Transverse colon (tissue), 3 donors: ENCODE measurements around the gene RPS6KA3.

Source experiments
- EP300 ChIP-seq: sonication (generic); formaldehyde crosslinking; IDR thresholded peaks from one replicate; pipeline ENCODE4 v1.6.1; 2017; ENCODE audit warnings: antibody characterized with exemption, low read depth
- POLR2A ChIP-seq: fragments of 450-650 bp; IDR thresholded peaks from one replicate; pipeline ENCODE4 v1.6.1; 2016; ENCODE audit warnings: antibody characterized with exemption, mild to moderate bottlenecking, moderate library complexity
- TF ChIP-seq, protein P1 (sequence below), 5 experiments: fragments of 200-600 bp in 3 of 5; fragments of 450-650 bp in 2 of 5; sonication (generic) in 3 of 5; IDR thresholded peaks; 1 replicate in 2 of 5; 2 replicates in 3 of 5; pipeline ENCODE4 v1.5.1; 2016 to 2017; ENCODE audit warnings: antibody characterized with exemption in 5 of 5, inconsistent platforms in 3 of 5, mild to moderate bottlenecking in 2 of 5, moderate library complexity in 1 of 5

DNA sequence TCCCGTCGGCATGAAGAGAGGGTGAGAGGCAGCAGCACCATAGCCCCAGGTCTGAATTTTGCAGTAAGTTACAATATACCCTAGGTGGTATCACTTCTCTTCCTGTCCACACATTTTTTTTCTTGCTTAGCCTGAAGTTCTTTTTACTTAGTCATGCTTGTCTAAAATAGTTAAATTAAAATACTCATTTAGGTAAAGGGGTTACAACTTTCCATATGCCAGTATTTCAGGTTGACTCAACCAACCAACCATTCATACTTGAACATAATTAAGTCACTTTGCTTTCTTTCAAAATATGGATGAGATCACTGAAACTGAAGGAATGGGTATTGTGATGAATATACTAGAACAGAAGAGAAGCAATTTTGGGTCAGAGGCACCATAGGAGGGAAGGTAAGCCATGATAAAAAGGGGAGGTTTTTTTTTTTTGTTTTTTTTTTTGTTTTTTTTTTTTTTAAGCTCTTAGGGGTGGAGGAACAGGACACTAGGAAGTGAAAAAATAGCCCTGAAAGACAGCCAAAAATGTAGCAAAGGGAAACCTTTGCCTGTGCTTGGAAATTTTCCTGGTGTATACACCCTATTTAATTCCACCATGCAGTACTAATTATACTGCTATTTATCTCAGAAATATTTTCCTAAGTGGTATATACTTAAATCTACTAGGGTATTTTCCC is 41.8 kb downstream of the RPS6KA3 start:
- TF ChIP-seq POLR2A (no peak), EP300 (no peak)
- TF ChIP-seq, protein P1, sequence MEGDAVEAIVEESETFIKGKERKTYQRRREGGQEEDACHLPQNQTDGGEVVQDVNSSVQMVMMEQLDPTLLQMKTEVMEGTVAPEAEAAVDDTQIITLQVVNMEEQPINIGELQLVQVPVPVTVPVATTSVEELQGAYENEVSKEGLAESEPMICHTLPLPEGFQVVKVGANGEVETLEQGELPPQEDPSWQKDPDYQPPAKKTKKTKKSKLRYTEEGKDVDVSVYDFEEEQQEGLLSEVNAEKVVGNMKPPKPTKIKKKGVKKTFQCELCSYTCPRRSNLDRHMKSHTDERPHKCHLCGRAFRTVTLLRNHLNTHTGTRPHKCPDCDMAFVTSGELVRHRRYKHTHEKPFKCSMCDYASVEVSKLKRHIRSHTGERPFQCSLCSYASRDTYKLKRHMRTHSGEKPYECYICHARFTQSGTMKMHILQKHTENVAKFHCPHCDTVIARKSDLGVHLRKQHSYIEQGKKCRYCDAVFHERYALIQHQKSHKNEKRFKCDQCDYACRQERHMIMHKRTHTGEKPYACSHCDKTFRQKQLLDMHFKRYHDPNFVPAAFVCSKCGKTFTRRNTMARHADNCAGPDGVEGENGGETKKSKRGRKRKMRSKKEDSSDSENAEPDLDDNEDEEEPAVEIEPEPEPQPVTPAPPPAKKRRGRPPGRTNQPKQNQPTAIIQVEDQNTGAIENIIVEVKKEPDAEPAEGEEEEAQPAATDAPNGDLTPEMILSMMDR (IDR thresholded peaks at IDR 0.05), result no peak
